ENCODE measurements around the gene CCM2.
A peak's percentile ranks its signal among the peaks of the same experiment; 100 is the strongest.

CCM2 gene

DNA sequence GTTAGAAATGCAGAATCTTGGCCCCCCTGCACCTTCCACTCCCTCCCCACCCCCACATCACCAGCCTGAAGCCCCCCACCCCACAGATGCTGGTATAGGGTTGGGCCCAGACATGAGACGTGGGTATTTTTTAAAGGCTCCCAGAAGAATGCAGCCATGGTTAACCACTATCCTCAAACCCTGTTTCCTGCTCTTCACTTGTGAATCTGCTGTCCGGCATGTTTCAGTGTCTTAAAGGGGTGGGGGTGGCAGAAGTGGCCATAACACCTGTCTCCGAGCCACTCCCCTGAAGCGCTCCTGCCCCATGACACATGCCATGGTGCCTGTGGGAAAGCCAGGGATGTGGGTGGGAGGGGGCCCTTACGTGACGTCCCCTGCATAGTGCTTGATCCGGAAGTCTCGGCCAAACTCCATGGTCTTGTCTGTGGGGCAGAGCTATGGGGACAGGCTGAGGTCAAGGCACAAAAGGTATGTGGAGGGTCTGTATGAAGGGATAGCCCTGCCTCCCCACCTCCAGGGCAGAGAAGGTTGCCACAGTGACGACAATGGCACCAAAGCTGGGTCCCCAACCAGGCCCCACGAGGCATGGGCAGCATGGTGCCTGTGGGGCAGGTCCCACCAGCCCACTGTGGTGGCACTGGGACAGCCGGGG, 30.8 kb upstream of the CCM2 start:
- no peak for DNase-seq

DNA sequence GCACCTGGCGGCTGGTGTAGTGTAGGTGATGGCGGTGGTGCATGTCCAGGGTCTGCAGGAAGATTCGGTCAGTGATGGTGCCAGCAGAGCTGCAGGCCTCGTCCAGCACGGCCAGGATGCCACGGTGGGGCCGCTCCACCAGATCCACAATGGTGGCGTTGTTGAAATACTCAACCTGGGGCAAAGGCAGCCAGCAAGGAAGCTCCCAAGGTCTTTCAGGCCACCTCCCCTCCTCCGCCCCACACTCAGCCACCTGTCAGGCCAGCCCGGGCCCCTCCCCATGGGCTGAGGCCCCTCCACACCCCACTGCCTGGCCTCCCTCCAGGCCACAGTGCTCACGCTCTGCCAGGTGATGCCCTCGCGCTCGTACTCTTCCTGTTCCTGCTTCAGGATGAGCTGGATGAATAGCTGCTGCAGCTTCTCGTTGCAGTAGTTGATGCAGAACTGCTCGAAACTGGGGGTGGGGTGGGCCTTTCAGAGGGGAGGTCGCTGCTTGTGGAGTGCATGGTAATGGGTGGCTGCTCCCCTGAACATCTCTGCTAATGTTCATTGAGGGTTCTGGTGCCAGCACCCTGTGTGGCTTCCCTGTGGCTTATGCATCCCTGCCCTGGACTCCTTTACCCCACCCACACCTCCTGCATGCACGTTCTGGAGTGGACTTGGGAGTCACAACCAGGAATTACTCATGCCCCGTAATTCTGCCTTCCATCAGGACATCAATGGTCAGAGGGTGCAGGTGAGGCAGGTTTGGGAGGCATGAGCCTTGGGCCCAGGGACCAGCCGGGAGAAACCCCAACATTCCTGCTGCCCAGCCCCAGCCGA, 30.1 kb upstream of the CCM2 start:
- no peak for DNase-seq

- no peak for DNase-seq
These were observed 29.4 kb upstream of the CCM2 start for GRCh38 chr7:44970523-44971051.

GRCh38 chr7:44971188-44971901, 28.7 kb upstream of the CCM2 start:
- no peak for DNase-seq

DNA sequence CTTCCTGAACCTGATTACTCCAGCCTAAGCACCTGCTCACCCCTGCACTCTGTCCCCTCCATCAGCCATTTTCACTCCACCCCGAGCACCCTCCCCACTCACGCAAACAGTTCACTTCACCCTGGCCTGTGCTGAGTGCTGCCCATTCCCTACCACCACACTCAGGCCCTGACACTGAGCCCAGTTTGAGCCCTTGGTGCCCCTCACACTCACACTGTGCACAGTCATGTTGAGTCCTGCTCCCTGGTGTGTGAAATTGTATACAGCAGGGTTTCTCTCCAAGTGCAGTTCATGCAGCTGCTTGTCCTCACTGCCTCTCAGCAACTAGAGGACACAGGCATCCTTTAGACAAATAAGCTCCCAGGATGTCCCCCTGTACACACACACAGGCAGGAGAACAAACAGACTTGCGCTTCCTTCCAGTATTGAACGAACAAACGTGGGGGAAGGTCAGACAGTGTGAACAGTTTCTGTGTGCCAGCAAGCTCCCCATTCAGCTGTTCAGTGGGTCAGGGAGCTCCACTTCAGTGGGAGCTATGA, 28.0 kb upstream of the CCM2 start:
- DNase-seq: no peak

- DNase-seq: no peak
These were observed 27.4 kb upstream of the CCM2 start for GRCh38 chr7:44972562-44972961.

DNA sequence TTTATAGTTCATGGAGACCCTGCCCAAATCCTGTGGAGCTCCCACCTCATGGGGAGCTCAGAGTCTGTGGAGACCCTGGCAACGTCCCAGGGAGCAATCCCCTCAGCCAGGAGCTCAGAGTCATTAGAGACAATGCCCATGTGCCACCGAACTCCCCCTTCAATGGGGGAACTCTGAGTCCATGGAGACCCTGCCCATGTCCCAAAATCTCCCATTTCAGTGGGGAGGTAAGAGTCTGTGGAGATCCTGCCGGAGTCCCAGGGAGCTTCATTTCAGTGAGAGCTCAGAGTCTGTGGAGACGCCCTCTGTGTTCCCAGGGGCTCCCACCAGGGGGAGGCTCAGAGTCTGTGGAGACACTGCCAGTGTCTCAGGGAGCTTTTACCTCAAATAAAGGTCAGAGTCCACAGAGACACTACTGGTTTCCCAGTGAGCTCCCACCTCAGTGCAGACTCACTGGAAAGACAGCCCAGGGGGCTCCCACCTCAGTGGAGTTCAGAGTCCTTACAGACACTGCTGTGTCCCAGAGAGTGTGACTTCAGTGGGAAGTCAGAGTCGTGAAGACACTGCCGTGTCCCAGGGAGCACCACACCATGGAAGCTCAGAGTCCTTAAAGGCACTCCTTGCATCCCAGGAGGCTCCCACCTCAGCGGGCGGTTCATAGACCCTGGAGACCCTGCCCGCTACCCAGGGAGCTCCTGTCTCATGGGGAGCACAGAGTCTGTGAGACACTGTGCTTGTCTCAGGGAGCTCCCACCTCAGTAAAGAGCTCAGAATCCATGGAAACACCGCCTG, 26.2 kb upstream of the CCM2 start:
- no peak for DNase-seq

- DNase-seq: no peak
These were observed 25.5 kb upstream of the CCM2 start for GRCh38 chr7:44974549-44974948.

GRCh38 chr7:44975331-44976039, 24.5 kb upstream of the CCM2 start:
- no peak for DNase-seq

DNA sequence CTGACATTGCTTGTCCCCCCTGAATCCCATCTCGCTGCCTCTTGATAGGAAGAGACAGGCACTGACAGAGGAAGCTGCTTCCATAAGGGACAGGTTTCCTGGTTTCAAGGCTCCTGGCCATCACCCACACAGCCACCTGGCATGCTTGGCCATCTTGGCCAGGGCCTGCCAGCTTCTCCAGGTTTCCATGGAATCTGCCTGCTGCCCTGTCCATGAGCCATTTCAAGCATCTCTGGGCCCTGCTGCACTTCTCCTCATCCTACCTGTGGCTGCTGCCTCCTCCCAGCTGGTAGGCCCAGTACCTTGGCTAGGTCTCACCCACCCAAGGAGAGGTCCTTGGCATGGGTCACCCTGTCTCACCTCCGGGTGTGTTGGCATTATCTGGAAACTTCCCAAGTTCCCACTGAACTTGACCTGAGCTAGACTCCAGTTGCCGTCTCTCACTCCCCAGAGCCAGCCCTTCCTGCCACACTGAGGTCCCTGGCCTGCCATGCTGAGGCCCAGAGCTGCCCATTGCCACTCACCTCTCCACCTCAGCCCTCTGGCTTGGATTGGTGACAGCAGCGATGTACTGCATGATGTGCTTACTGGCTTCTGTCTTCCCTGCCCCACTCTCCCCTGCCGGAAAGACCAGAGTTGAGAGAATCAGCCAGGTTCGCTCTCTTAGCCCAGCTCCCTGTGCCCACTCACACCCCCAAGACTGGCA, 23.8 kb upstream of the CCM2 start:
- DNase-seq: no peak

DNA sequence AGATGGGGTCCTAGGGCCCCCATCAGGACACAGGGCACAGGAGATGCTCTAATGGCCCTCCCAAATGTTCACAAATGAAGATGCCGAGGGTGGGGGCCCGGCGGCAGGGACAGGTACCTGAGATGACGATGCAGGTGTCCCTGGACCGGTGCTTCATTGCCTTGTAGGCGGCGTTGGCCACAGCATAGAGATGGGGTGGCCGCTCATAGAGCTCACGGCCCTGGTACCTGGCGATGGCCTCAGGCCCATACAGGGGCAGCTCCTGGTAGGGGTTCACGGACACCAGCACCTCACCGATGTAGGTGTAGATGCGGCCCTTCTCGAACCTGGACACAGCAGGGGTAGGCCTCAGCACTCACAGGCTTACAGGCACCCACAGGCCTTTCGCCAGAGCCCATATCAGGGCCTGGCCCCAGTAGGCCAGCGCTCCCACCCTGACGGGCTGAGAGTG, 23.2 kb upstream of the CCM2 start:
- no peak for DNase-seq

- DNase-seq: no peak
These were observed 22.6 kb upstream of the CCM2 start for GRCh38 chr7:44977304-44977958.

- DNase-seq: no peak
These were observed 22.1 kb upstream of the CCM2 start for GRCh38 chr7:44977959-44978335.

- no peak for DNase-seq
These were observed 21.3 kb upstream of the CCM2 start, which contains the start of gene MYO1G for GRCh38 chr7:44978511-44979366. MYO1G (minus strand) TSS chr7:44979015; CDS start chr7:44978961, 54 bp downstream.

GRCh38 chr7:44979481-44980392, 20.3 kb upstream of the CCM2 start:
- DNase-seq: no peak

DNA sequence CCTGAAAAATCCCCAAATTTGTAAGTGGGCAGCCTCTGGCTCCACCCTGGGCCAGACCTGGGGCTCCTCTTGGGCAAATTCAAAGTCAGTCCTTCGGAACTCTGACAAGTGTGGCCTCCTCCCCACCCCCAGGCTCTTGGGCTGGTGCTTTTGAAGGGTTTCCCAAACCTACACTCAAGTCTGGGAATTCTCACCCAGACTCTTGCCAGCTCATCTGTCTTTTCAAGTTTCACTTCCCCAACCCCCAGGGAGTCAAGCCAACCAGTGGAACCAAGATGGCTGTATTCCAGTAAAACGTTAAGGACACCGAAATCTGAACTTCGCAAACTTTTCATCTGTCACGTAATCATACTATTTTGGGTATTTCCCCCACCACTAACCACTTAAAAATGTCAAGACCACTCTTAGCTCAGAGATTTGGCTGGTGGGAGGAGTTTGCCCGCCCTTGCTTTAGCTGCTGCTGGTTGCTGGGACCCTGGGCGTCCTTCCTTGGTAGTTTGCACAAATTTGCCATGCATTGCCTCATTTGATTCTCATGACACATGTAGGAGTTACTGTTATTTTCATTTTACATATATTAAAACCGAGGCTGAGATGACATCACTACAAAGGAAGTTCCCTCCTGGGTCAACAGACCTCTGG, 19.5 kb upstream of the CCM2 start:
- DNase-seq: peak; percentile 46

- DNase-seq: no peak
These were observed 18.8 kb upstream of the CCM2 start for GRCh38 chr7:44981035-44981706.

Measured in right hindlimb (tissue), 1 donor.